HepG2 (cell line): ENCODE results near the gene LRRC8D. TPM values are rescaled to one million over a fixed set of nuclear protein-coding genes. Genes with fewer than 3 reads are reported as not detected.
A peak's percentile ranks its signal among the peaks of the same experiment; 100 is the strongest.

Source experiments
- ATAC-seq: fragments of 200-7000 bp; cut with Tn5 transposase; 3 replicates; pipeline ENCODE4 v1.9.1; 2020; ENCODE audit warnings: mild to moderate bottlenecking, moderate library complexity
- BruUV-seq: library from RNA; stranded (reverse); fragments of 400-500 nt; replicated peaks from 2 replicates; lab custom pipeline; 2021; lab: Mats Ljungman, UMichigan
- CTCF ChIA-PET: fragments of 300-600 bp; formaldehyde crosslinking; extraction: SDS; loops from one replicate; lab custom pipeline; 2021; ENCODE audit warnings: low total read pairs, inconsistent platforms, low intra/inter-chr PET ratio; lab: Yijun Ruan, JAX
- POLR2A ChIA-PET: fragments of 350-600 bp; sonication (Branson Sonifier 250); formaldehyde crosslinking; loops from one replicate; lab custom pipeline; 2020; ENCODE audit warnings: antibody characterized with exemption, inconsistent platforms; lab: Yijun Ruan, JAX
- DNase-seq: peaks from one replicate; pipeline ENCODE4 v3.0.0-alpha.2; 2015; ENCODE audit warnings: low spot score
- FAIRE-seq: peaks from 3 replicates; lab custom pipeline; 2011; peaks lifted over from hg19 to GRCh38; lab: Jason Lieb, UNC
- H2AFZ ChIP-seq: one replicate; pipeline ENCODE4 v1.6.1; 2011; ENCODE audit warnings: low read length, inconsistent platforms
- H3K27ac ChIP-seq: fragments of 300-600 bp; 3 replicates; pipeline ENCODE4 v1.8.0; 2011; ENCODE audit warnings: mixed run types, mild to moderate bottlenecking, mixed read lengths, low read length, inconsistent platforms; ENCODE audit not compliant: insufficient read depth; ENCODE audit errors: extremely low read length
- H3K27me3 ChIP-seq, 2 experiments: fragments of 200-600 bp in 1 of 2; 2 replicates in 1 of 2; 3 replicates in 1 of 2; pipeline versions ENCODE4 v1.6.0 to v1.8.0; 2011; ENCODE audit warnings: low read length in 2 of 2, mild to moderate bottlenecking in 2 of 2, moderate library complexity in 2 of 2, inconsistent platforms in 1 of 2; ENCODE audit not compliant: insufficient read depth in 2 of 2, control insufficient read depth in 1 of 2
- H3K36me3 ChIP-seq, 2 experiments: fragments of 200-600 bp in 1 of 2; replicated peaks in 1 of 2; 2 replicates in 1 of 2; 3 replicates in 1 of 2; pipeline versions ENCODE4 v1.5.1 to v1.8.0; 2011; ENCODE audit warnings: low read length in 2 of 2, inconsistent platforms in 1 of 2; ENCODE audit not compliant: insufficient read depth in 2 of 2, control insufficient read depth in 1 of 2
- H3K4me1 ChIP-seq: 2 replicates; pipeline ENCODE4 v1.5.1; 2012; ENCODE audit warnings: low read length, inconsistent platforms; ENCODE audit not compliant: insufficient read depth
- H3K4me2 ChIP-seq: 2 replicates; pipeline ENCODE4 v1.6.0; 2011; ENCODE audit warnings: low read depth, low read length, inconsistent platforms
- H3K4me3 ChIP-seq, 3 experiments: fragments of 200-600 bp in 1 of 3; sonication (generic), shearing (Covaris generic) in 1 of 3; replicated peaks in 1 of 3; 2 replicates each; pipeline ENCODE4 v1.5.1; 2011 to 2016; ENCODE audit warnings: low read length in 3 of 3, inconsistent platforms in 2 of 3, low read depth in 2 of 3, mild to moderate bottlenecking in 2 of 3, control low read depth in 1 of 3, mixed read lengths in 1 of 3; ENCODE audit not compliant: insufficient read depth in 1 of 3
- H3K79me2 ChIP-seq: one replicate; pipeline ENCODE4 v1.6.1; 2011; ENCODE audit warnings: low read length, inconsistent platforms; ENCODE audit not compliant: insufficient read depth
- H3K9ac ChIP-seq: 2 replicates; pipeline ENCODE4 v1.6.0; 2011; ENCODE audit warnings: mild to moderate bottlenecking, low read depth, low read length, inconsistent platforms; ENCODE audit not compliant: insufficient read depth
- H3K9me3 ChIP-seq: 2 replicates; pipeline ENCODE4 v1.5.1; 2012; ENCODE audit warnings: mild to moderate bottlenecking, low read length
- H4K20me1 ChIP-seq: 2 replicates; pipeline ENCODE4 v1.6.0; 2011; ENCODE audit warnings: inconsistent platforms, mild to moderate bottlenecking, low read length, moderate library complexity; ENCODE audit not compliant: insufficient read depth
- BCL6 ChIP-seq: IDR thresholded peaks from 2 replicates; pipeline ENCODE4 v1.6.1; 2016; ENCODE audit warnings: missing genetic modification reagents, missing compliant biosample characterization
- FOXO4 ChIP-seq: sonication (generic); formaldehyde crosslinking; conservative IDR thresholded peaks from 2 replicates; pipeline ENCODE4 v1.8.1; 2023; ENCODE audit warnings: missing genetic modification reagents
- HOXA3 ChIP-seq: sonication (generic); formaldehyde crosslinking; IDR thresholded peaks from 2 replicates; pipeline ENCODE4 v1.5.0; 2020; ENCODE audit warnings: missing genetic modification reagents
- IRF2 ChIP-seq: IDR thresholded peaks from 2 replicates; pipeline ENCODE4 v1.6.1; 2018; ENCODE audit warnings: missing genetic modification reagents, missing compliant biosample characterization
- MAX ChIP-seq: IDR thresholded peaks from 2 replicates; pipeline ENCODE4 v1.6.1; 2012; ENCODE audit warnings: inconsistent platforms
- MEIS1 ChIP-seq: sonication (generic); formaldehyde crosslinking; IDR thresholded peaks from 2 replicates; pipeline ENCODE4 v1.9.0; 2021; ENCODE audit warnings: mild to moderate bottlenecking, missing genetic modification reagents, moderate library complexity, borderline replicate concordance
- MYPOP ChIP-seq: sonication (generic); formaldehyde crosslinking; IDR thresholded peaks from 2 replicates; pipeline ENCODE4 v1.8.1; 2023; ENCODE audit warnings: mild to moderate bottlenecking, moderate library complexity, missing genetic modification reagents
- POLR2G ChIP-seq: fragments of 200-400 bp; formaldehyde crosslinking; IDR thresholded peaks from 2 replicates; pipeline ENCODE4 v1.6.1; 2018; ENCODE audit warnings: mild to moderate bottlenecking, low read depth, low read length, moderate library complexity
- PRPF4 ChIP-seq: fragments of 200-400 bp; formaldehyde crosslinking; IDR thresholded peaks from 2 replicates; pipeline ENCODE4 v1.6.1; 2016; ENCODE audit warnings: low read length, low read depth; ENCODE audit not compliant: poor library complexity, severe bottlenecking
- RBM22 ChIP-seq: fragments of 200-400 bp; formaldehyde crosslinking; optimal IDR thresholded peaks from 2 replicates; pipeline ENCODE3; 2017; ENCODE audit warnings: mild to moderate bottlenecking, low read length, moderate library complexity
- STAT5B ChIP-seq: sonication (generic); formaldehyde crosslinking; IDR thresholded peaks from 2 replicates; pipeline ENCODE4 v1.4.0; 2020; ENCODE audit warnings: missing genetic modification reagents
- TEAD3 ChIP-seq: optimal IDR thresholded peaks from 2 replicates; pipeline ENCODE3; 2016; ENCODE audit warnings: borderline replicate concordance
- ZBTB49 ChIP-seq: sonication (generic); formaldehyde crosslinking; IDR thresholded peaks from 2 replicates; pipeline ENCODE4 v1.4.0; 2020; ENCODE audit warnings: missing genetic modification reagents, borderline replicate concordance
- ZFX ChIP-seq: sonication (generic); formaldehyde crosslinking; IDR thresholded peaks from 2 replicates; pipeline ENCODE4 v1.4.0; 2020; ENCODE audit warnings: mild to moderate bottlenecking, low read depth, missing genetic modification reagents, moderate library complexity
- ZNF292 ChIP-seq: sonication (generic); formaldehyde crosslinking; IDR thresholded peaks from 2 replicates; pipeline ENCODE4 v1.8.1; 2022; ENCODE audit warnings: mild to moderate bottlenecking, low read depth, missing genetic modification reagents, borderline replicate concordance
- ZNF414 ChIP-seq: sonication (generic); formaldehyde crosslinking; IDR thresholded peaks from 2 replicates; pipeline ENCODE4 v1.5.0; 2020; ENCODE audit warnings: missing genetic modification reagents
- ZNF883 ChIP-seq: sonication (generic); formaldehyde crosslinking; IDR thresholded peaks from 2 replicates; pipeline ENCODE4 v1.5.1; 2020; ENCODE audit warnings: mild to moderate bottlenecking, missing genetic modification reagents; ENCODE audit errors: not compliant biosample characterization
- WGBS: methylation state at CpG from one replicate; pipeline ENCODE4 v1.1.6; 2017; ENCODE audit warnings: low lambda C conversion rate; 5-methylcytosine and 5-hydroxymethylcytosine counted together
- in situ Hi-C: cut with HindIII; loops from 2 replicates; pipeline ENCODE4 v1.10.0; 2017; ENCODE audit warnings: low pct_unique_long_range_greater_than_20kb; ENCODE audit not compliant: extremely low pct_ligation_motif_present
- intact Hi-C: fragments of 100-400 bp; cut with micrococcal nuclease; formaldehyde crosslinking; loops from one replicate; pipeline ENCODE4 v1.10.0; 2022; ENCODE audit not compliant: unreplicated experiment
- polyA plus RNA-seq, 8 experiments: library from polyadenylated mRNA; depleted of rRNA in 3 of 8; stranded (reverse) in 7 of 8; unstranded in 1 of 8; fragments of >200 nt; fragmentation: Illumina TruSeq in 4 of 8; extraction: Trizol in 4 of 8; gene quantifications; 2 replicates each; pipeline versions ENCODE4 v1.2.1 to v1.2.3, GENCODE V29; 2011 to 2016; ENCODE audit warnings: low read depth in 4 of 8, missing spikeins in 1 of 8, mixed read lengths in 1 of 8; ENCODE audit not compliant: insufficient read depth in 1 of 8
- total RNA-seq, 5 experiments: library from RNA; depleted of rRNA; stranded (reverse); fragments of >200 nt; fragmentation: Illumina TruSeq; extraction: Trizol; gene quantifications; 2 replicates each; pipeline ENCODE4 v1.2.3, GENCODE V29; 2016; ENCODE audit warnings: low read depth in 1 of 5

Gene LRRC8D
- total and polyA plus RNA-seq, 2 of the 13 experiments (the other 11 are each of a cell fraction or from before 2014, with no cell fraction given), result 29.9 to 45.5 TPM

- ChIA-PET POLR2A (interaction anchor here (1.2 to 6.2 kb wide), 2 partner anchors 10 to 11 kb away, joined by 4 to 115 read pairs; partner anchors contain the start of gene LRRC8D), CTCF (no interaction called here)
- 55% methylated on average over 7 of the region's 7 CpGs for whole genome bisulfite sequencing
- H3K9me3 ChIP-seq, result no peaks in the 10 kb centered on the region
- peak overlapping the region; percentile 97 for H3K27ac ChIP-seq
- in situ Hi-C loops, result no loop called here
- H3K4me2 ChIP-seq, result peak overlapping the region; percentile 52
- H3K4me1 ChIP-seq, result peaks cover 92% of the 10 kb centered on the region
- no peak for FAIRE-seq
- ATAC-seq, result no peak
- 0 out of 5 replicates have a peak, but pooled peaks cover 2 to 4% of the 10 kb centered on the region in 2 experiments for H3K36me3 ChIP-seq
- no peak overlapping the region for H2AFZ ChIP-seq
- no peak overlapping the region for H3K4me3 ChIP-seq
- peaks cover 5% of the 10 kb centered on the region; the same call in 1 of the 2 replicates for H4K20me1 ChIP-seq
- intact Hi-C loops, result no loop called here
- H3K27me3 ChIP-seq, result no peaks in the 10 kb centered on the region
- peaks cover 75% of the 10 kb centered on the region for H3K79me2 ChIP-seq
- peak overlapping the region; percentile 26; the same call in 1 of the 2 replicates for H3K9ac ChIP-seq
- DNase-seq, result peak; percentile 54
- no TSS peak for BruUV-seq
- TF ChIP-seq PRPF4 (peak; percentile 4), ZFX (CRISPR knock-in tag) (no peak), RBM22 (peak; percentile 28), MYPOP (CRISPR knock-in tag) (0 out of 2 replicates have a peak, but pooled peaks have one; percentile 3), FOXO4 (CRISPR knock-in tag) (no peak), STAT5B (CRISPR knock-in tag) (no peak), HOXA3 (0 out of 2 replicates have a peak, but pooled peaks have one; percentile 14), POLR2G (peak; percentile 53; the same call in 1 of the 2 replicates), ZNF883 (CRISPR knock-in tag) (no peak), MAX (0 out of 2 replicates have a peak, but pooled peaks have one; percentile 1), ZNF414 (0 out of 2 replicates have a peak, but pooled peaks have one; percentile 26), BCL6 (CRISPR knock-in tag) (no peak), ZBTB49 (CRISPR knock-in tag) (peak; percentile 15; the same call in 1 of the 2 replicates), TEAD3 (CRISPR knock-in tag) (peak; percentile 6), IRF2 (CRISPR knock-in tag) (no peak), ZNF292 (no peak), MEIS1 (CRISPR knock-in tag) (no peak)
These were observed 12.6 kb downstream of the LRRC8D start for GRCh38 chr1:89833183-89834082.
